GM19372 (cell line): Measurements from ENCODE around the gene DYTN.
"Not testable (repeated sequence)": the region's sequence is repeated elsewhere in the genome, so short reads cannot be mapped to it uniquely, and the experiment has no call there.

Experiments used
- ATAC-seq: cut with Tn5 transposase; IDR thresholded peaks from one replicate; pipeline ENCODE4 v1.9.1; 2021; ENCODE audit warnings: mild to moderate bottlenecking, low read depth, moderate library complexity; ENCODE audit not compliant: unreplicated experiment

DYTN gene, protein sequence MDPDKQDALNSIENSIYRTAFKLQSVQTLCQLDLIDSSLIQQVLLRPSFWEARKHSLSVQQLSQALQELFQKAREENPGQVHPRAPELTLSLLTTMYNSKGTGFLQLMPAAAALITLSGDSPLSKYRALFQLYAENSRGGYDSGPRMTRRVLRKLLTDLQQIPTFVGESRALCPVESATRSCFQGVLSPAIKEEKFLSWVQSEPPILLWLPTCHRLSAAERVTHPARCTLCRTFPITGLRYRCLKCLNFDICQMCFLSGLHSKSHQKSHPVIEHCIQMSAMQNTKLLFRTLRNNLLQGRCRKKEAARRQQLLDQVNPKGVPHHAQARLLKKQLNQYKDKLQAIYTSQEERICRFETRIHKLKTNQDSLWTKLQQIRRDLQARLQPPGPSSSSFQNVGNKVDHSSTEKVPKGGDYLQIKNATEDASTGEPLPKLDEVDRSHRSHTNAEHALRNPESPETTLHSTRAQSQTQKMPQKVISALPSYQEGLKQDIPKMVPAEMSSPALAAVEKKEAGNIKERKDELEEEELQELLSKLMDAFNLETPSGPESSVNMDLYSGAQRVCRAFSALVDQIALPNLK

GRCh38 chr2:206718296-206718695 lies at the start of gene DYTN:
TSS of gene DYTN (minus strand) at chr2:206718396. CDS start at chr2:206718279, 117 bp downstream.
- ATAC-seq: no peak

- no peak for ATAC-seq
Measured at GRCh38 chr2:206766057-206766930, 48.1 kb upstream of the DYTN start.

GRCh38 chr2:206765242-206766056 lies 47.3 kb upstream of the DYTN start, which contains the start of the genes FASTKD2 and MDH1B:
TSS of gene FASTKD2 (plus strand) at chr2:206765606. CDS start at chr2:206766694, 1,088 bp downstream.
TSS of gene MDH1B (minus strand) at chr2:206765328. CDS start at chr2:206765271, 57 bp downstream.
- peak; percentile 92 for ATAC-seq

DNA sequence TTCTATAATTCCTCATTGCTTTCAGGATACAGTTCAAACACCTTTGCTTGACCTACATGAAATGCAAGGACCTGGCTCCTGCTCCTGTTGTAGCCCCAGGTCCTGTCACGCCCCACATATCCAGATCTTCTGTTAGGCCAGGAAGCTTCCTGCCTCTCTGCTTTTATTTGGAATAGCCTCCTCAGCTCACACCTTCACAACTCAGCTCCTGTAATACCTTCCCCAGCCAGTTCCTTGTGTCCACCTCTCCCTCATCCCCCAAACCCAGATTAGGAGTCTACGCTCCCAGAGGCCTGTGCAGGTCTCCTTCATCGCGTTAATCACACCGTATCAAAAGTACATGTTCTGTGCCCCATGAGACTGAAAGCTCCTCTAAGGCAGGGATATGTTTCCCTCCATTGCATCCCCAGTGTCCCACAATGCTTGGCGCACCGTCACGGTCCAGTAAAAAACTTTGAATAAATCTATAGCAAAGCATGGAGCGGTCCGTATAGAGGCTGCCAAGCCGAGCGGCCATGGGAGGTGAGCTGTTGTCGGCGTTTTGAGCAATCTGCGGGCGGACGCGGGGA lies 46.6 kb upstream of the DYTN start:
- ATAC-seq: no peak

GRCh38 chr2:206756816-206757215 lies 38.6 kb upstream of the DYTN start:
- no peak for ATAC-seq

GRCh38 chr2:206740800-206741199 lies 22.6 kb upstream of the DYTN start:
- ATAC-seq: no peak

- ATAC-seq: no peak
Measured at GRCh38 chr2:206739271-206739670, 21.1 kb upstream of the DYTN start.

DNA sequence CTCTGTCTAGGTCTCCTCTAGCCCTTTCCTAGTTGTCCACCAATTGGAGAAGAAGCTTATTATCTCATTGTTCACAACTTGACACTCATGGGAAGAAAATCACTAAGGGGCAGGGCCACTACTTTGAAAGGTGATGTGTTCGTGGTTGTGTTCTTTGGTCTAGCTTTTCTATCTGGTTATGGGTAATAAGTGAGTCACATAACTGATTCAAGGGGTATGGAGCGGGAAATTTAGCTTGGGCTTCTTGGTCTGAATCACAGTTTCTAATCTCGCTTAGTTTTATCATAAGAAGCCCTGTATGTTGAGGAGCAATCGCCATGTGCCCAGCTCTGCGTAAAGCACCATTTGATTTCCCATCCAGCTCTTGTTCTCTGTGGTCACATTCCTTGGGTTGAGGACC lies 18.7 kb upstream of the DYTN start:
- ATAC-seq: no peak

GRCh38 chr2:206733341-206733740 lies 15.1 kb upstream of the DYTN start:
- no peak for ATAC-seq

DNA sequence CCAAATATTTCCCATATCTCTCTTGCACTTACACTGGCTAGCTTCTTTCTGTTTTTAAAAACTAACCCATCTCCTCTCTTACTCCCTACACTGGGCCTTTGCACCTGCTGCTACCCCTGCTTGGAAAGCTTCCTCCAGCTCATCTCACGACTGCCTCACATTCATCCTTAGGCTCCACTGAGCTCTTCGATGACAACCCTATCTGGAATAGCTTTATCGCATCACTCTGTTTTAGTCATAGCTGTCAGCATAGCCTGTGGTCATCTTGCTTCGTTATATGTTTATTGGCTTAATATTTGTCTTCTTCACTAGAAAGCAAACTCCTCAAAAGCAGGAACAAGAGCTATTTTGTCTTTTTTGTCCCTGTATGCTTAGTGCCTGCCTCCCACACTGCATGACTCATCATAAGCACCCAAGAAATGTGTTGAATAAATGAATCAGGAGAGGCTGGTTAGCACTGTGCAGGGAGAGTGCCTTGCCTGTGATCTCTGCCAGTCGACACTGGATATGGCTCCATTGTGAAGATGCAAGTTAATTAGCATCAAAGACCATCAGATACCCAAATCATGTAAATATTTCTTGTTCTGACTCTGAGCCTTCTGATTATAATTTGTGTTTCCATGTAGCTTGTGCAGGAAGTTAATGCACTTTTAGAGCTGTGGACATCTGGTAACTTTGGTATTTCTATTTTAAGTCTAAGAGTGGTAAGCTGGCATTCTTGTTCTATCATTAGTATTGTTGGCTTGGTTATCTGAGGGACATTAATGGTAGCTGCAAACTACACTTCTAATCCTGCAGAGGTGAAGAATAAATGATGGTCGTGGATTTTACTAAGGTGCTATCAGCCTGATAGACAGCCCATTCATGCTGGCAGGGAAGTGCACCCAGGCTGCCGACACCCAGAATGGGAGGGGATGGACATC lies 10.3 kb upstream of the DYTN start:
- no peak for ATAC-seq

DNA sequence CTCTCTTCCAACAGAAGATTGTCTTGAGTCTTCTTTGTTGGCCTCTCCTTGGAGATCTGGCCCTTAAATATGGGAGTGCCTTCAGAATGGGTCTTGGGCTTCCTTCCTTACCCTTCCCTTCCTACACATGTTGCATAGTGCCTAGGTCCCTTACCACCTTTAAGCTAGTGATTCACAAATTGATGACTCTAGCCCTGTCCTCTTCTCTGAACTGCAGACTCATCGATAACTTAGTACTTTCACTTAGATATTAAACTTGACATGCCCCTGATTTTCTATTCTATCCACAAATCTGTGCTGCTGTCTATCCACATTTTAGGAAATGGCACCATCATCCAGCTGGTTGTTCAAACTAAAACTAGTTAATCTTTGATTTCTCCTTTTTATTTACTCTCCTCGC lies 9.1 kb upstream of the DYTN start:
- ATAC-seq: no peak

DNA sequence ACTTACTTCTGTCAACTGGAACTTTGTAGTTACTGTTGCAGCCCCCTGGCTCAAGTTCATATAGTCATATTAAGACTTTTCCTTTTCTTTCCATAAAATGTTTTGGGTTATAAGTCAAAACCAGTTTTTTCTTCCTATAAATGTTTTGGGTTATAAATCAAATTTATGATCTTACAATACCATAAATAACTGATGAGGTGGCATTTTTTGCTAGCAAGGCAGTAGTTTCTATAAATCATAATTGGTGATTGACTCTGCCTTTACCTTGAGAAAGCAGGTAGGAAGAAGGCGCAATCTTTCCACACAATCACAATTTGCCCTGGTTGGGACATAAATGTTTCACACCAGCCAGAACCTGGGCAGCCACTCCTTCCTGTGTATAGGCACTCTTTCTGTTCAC lies 5.1 kb upstream of the DYTN start:
- no peak for ATAC-seq

DNA sequence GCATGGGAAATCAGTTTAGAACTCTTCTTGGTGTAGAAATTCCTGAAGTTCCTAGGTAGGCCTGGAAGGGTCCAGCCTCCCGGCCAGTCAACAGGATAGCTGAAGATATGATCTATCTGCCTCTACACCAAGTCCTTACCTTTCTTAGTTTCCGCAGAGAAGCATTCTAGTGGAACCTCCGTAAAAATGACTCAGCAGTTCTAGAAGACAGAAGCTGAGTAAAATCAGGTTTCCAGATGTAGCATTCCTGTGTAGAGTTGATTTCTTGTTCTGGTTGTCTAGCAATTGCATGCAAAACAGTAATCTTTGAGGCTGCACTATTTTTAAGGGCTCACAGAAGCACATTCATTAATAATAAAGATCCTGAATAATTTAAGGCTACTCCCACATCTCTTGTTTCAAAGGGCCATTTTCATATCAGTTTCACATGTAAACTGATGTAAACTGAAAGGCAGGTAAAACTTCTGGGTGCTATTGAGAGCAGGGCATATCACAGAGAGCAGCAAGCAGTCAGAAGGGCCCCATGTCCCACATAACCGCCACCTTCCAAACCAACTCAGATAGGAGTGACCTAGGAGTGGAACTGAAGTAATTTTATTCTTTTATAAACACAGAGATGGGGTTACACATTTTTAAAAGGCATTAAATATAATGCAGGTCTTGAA lies 3.2 kb upstream of the DYTN start:
- no peak for ATAC-seq

DNA sequence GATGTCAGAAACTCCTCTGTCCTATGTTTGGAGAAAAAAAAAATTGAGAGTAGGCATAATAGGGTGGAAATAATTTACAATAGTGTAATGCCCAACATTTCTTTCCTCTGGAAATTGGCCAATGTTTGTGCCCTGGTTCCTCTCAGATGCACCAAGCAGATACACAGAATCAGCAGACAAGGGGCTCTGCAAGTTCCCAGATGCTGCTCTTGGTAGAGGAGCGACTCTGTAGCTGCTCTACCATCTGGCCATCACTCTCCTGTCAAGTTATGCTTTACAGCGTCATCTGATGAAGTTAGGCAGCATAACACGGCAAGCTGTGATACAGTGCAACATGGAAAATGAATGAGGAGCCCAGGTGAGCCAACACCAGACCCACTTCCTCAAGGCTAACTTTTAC lies 1.6 kb downstream of the DYTN start:
- no peak for ATAC-seq

- not testable (repeated sequence) for ATAC-seq
Measured at GRCh38 chr2:206715183-206715582, 3.0 kb downstream of the DYTN start.

DNA sequence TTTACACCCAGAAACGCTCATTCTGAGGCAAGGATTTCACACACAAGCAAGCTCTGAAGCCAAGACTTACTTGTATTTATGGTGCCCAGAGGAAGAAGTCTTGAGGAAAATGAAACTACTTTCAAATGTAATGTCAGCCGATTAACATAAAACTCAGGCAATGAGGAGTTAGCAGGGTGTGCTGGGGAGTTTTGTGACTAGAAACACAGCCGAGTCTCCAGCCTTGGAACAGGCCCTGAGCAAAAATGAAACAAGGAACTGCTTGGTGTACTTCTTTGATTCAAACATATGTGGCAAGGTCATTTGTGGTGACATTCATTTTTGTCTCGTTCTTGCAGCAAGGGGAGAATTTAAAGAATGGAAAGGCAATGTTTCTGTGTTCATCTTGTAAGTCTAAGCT lies 4.5 kb downstream of the DYTN start:
- no peak for ATAC-seq

DNA sequence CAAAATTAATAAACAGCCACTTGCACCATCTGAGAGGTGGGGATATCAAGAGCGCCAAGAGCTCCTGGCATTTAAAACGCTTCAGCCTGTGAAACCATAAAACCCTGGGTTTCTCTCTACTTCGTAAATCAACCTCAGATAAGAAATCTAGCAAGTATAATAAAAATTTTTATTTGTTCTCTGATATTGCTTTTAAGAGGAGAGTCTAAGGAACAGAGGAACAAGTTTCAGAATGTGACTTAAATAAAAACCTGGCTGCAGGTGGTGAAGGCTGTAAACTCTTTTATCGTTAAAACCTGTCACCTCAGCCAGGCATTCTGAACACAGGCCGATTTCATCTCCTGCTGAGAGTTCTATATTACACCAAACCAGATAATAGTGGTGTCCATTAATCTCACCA lies 9.9 kb downstream of the DYTN start:
- no peak for ATAC-seq

GRCh38 chr2:206707164-206707701 lies 11.0 kb downstream of the DYTN start:
- ATAC-seq: no peak
